Central memory CD8-positive, alpha-beta T cell (primary cell): ENCODE measurements around the gene GSTP1.
A peak's percentile ranks its signal among the peaks of the same experiment; 100 is the strongest.
"Not testable (repeated sequence)": the region's sequence is repeated elsewhere in the genome, so short reads cannot be mapped to it uniquely, and the experiment has no call there.

ENCODE experiments used
- ATAC-seq: fragments of 150-1000 bp; cut with Tn5 transposase; replicated peaks from 2 replicates; pipeline ENCODE4 v1.10.0; 2022; ENCODE audit warnings: mild to moderate bottlenecking, moderate FRiP score, moderate number of reproducible peaks; ENCODE audit not compliant: poor library complexity, severe bottlenecking; ENCODE audit errors: extremely low read depth
- DNase-seq, 2 donors: peaks; one replicate each; pipeline ENCODE4 v3.0.0; 2021; ENCODE audit warnings: low spot score in 2 of 2
- H3K27ac Mint-ChIP-seq: one replicate; pipeline ENCODE4 v1.8.0; 2022; ENCODE audit warnings: low read depth, mild to moderate bottlenecking, moderate library complexity, mixed read lengths
- H3K27me3 Mint-ChIP-seq: one replicate; pipeline ENCODE4 v1.8.0; 2022; ENCODE audit warnings: mixed read lengths
- H3K36me3 Mint-ChIP-seq: one replicate; pipeline ENCODE4 v1.8.0; 2022; ENCODE audit warnings: mild to moderate bottlenecking, moderate library complexity, mixed read lengths; ENCODE audit not compliant: insufficient read depth
- H3K4me1 Mint-ChIP-seq: one replicate; pipeline ENCODE4 v1.8.0; 2022; ENCODE audit warnings: mixed read lengths
- H3K4me3 Mint-ChIP-seq: one replicate; pipeline ENCODE4 v1.8.0; 2022; ENCODE audit warnings: mild to moderate bottlenecking, moderate library complexity, mixed read lengths
- H3K9me3 Mint-ChIP-seq: one replicate; pipeline ENCODE4 v1.8.0; 2022; ENCODE audit warnings: mixed read lengths

Gene GSTP1

GRCh38 chr11:67613960-67614715 lies 30.5 kb downstream of the GSTP1 start:
- ATAC-seq (peak; percentile 99), DNase-seq (peak; percentile 73 to 86)
- no peaks in the 10 kb centered on the region for H3K27me3 Mint-ChIP-seq
- peaks cover 26% of the 10 kb centered on the region for H3K36me3 Mint-ChIP-seq
- no peaks in the 10 kb centered on the region for H3K9me3 Mint-ChIP-seq
- H3K27ac Mint-ChIP-seq: peak overlapping the region; percentile 94
- H3K4me3 Mint-ChIP-seq: peak overlapping the region; percentile 78
- peaks cover 40% of the 10 kb centered on the region for H3K4me1 Mint-ChIP-seq

GRCh38 chr11:67614730-67615714 lies 31.4 kb downstream of the GSTP1 start:
- H3K36me3 Mint-ChIP-seq: peaks cover 21% of the 10 kb centered on the region
- DNase-seq: peak in 1 of 2 donors; percentile 46
- no peaks in the 10 kb centered on the region for H3K9me3 Mint-ChIP-seq
- ATAC-seq: peak; percentile 2
- H3K4me3 Mint-ChIP-seq: peak overlapping the region; percentile 78
- peaks cover 40% of the 10 kb centered on the region for H3K4me1 Mint-ChIP-seq
- peak overlapping the region; percentile 94 for H3K27ac Mint-ChIP-seq
- no peaks in the 10 kb centered on the region for H3K27me3 Mint-ChIP-seq

- Mint-ChIP-seq H3K4me3 (peak overlapping the region; percentile 78), H3K27ac (peak overlapping the region; percentile 75), H3K36me3 (peaks cover 19% of the 10 kb centered on the region), H3K9me3 (no peaks in the 10 kb centered on the region), H3K27me3 (no peaks in the 10 kb centered on the region), H3K4me1 (peaks cover 40% of the 10 kb centered on the region)
- no peak for DNase-seq
- ATAC-seq: no peak
These were observed 32.3 kb downstream of the GSTP1 start for GRCh38 chr11:67615728-67616430.

GRCh38 chr11:67616431-67617242 lies 33.0 kb downstream of the GSTP1 start:
- DNase-seq: no peak
- Mint-ChIP-seq H3K27me3 (no peaks in the 10 kb centered on the region), H3K36me3 (peaks cover 18% of the 10 kb centered on the region), H3K9me3 (no peaks in the 10 kb centered on the region), H3K27ac (peak overlapping the region; percentile 75), H3K4me1 (peaks cover 40% of the 10 kb centered on the region), H3K4me3 (peak overlapping the region; percentile 78)
- ATAC-seq: no peak

GRCh38 chr11:67617243-67617953 lies 33.8 kb downstream of the GSTP1 start:
- Mint-ChIP-seq H3K4me3 (peak overlapping the region; percentile 78), H3K9me3 (no peaks in the 10 kb centered on the region), H3K27me3 (no peaks in the 10 kb centered on the region), H3K36me3 (peaks cover 13% of the 10 kb centered on the region), H3K27ac (peak overlapping the region; percentile 63), H3K4me1 (peaks cover 40% of the 10 kb centered on the region)
- DNase-seq (no peak), ATAC-seq (no peak)

GRCh38 chr11:67618901-67619659 lies 35.5 kb downstream of the GSTP1 start:
- ATAC-seq, DNase-seq, H3K4me3 Mint-ChIP-seq, H3K27ac Mint-ChIP-seq, H3K36me3 Mint-ChIP-seq, H3K27me3 Mint-ChIP-seq, H3K9me3 Mint-ChIP-seq: not testable (repeated sequence)
- peaks cover 32% of the 10 kb centered on the region for H3K4me1 Mint-ChIP-seq

- not testable (repeated sequence) for H3K36me3 Mint-ChIP-seq, H3K9me3 Mint-ChIP-seq, H3K4me3 Mint-ChIP-seq, H3K27ac Mint-ChIP-seq, ATAC-seq, DNase-seq, H3K27me3 Mint-ChIP-seq
- peaks cover 23% of the 10 kb centered on the region for H3K4me1 Mint-ChIP-seq
These were observed 36.3 kb downstream of the GSTP1 start for GRCh38 chr11:67619683-67620618.

- not testable (repeated sequence) for H3K9me3 Mint-ChIP-seq, DNase-seq, H3K27me3 Mint-ChIP-seq, H3K27ac Mint-ChIP-seq, H3K36me3 Mint-ChIP-seq, ATAC-seq, H3K4me3 Mint-ChIP-seq
- H3K4me1 Mint-ChIP-seq: peaks cover 17% of the 10 kb centered on the region
These were observed 37.0 kb downstream of the GSTP1 start for GRCh38 chr11:67620621-67621020.

- H3K9me3 Mint-ChIP-seq, DNase-seq, H3K4me1 Mint-ChIP-seq, H3K36me3 Mint-ChIP-seq, H3K4me3 Mint-ChIP-seq, H3K27me3 Mint-ChIP-seq, ATAC-seq, H3K27ac Mint-ChIP-seq: not testable (repeated sequence)
These were observed 38.3 kb downstream of the GSTP1 start for GRCh38 chr11:67621928-67622327.

GRCh38 chr11:67622905-67623304 lies 39.3 kb downstream of the GSTP1 start:
- DNase-seq: not testable (repeated sequence)

More at GRCh38 chr11:67622905-67623304, 39.3 kb downstream of the GSTP1 start:
- H3K27ac Mint-ChIP-seq, H3K4me3 Mint-ChIP-seq, ATAC-seq, H3K4me1 Mint-ChIP-seq, H3K27me3 Mint-ChIP-seq, H3K36me3 Mint-ChIP-seq, H3K9me3 Mint-ChIP-seq: not testable (repeated sequence)
